K562 (cell line): Measurements from ENCODE around the gene MARCHF3. TPM values are rescaled to one million over a fixed set of nuclear protein-coding genes. Genes with fewer than 3 reads are reported as not detected.

ENCODE experiments used
- ARID1B ChIP-seq: fragments of 450-650 bp; IDR thresholded peaks from 2 replicates; pipeline ENCODE4 v1.6.1; 2016; ENCODE audit warnings: antibody characterized with exemption, mild to moderate bottlenecking, inconsistent platforms
- CREB5 ChIP-seq: fragments of 250-450 bp; sonication (Bioruptor Pico); IDR thresholded peaks from 2 replicates; pipeline ENCODE4 v1.5.0; 2020; ENCODE audit warnings: mild to moderate bottlenecking
- ERF ChIP-seq: fragments of 450-650 bp; formaldehyde crosslinking; IDR thresholded peaks from 2 replicates; pipeline ENCODE4 v1.4.0; 2020; ENCODE audit warnings: mild to moderate bottlenecking, mixed read lengths
- FOXA1 ChIP-seq: fragments of 450-650 bp; IDR thresholded peaks from 2 replicates; pipeline ENCODE4 v1.6.1; 2016; ENCODE audit warnings: mild to moderate bottlenecking, borderline replicate concordance
- HNRNPUL1 ChIP-seq: fragments of 200-400 bp; formaldehyde crosslinking; IDR thresholded peaks from 2 replicates; pipeline ENCODE4 v1.6.1; 2017; ENCODE audit warnings: low read length
- MBD2 ChIP-seq: sonication (generic); IDR thresholded peaks from 2 replicates; pipeline ENCODE4 v1.6.1; 2016; ENCODE audit warnings: low read depth, borderline replicate concordance
- MLX ChIP-seq, 2 experiments: fragments of 450-650 bp in 1 of 2; sonication (generic) in 1 of 2; formaldehyde crosslinking; conservative IDR thresholded peaks; 2 replicates each; pipeline versions ENCODE4 v1.4.0 to v1.8.1; 2020 to 2022; ENCODE audit warnings: mild to moderate bottlenecking in 1 of 2, missing genetic modification reagents in 1 of 2
- MTA1 ChIP-seq: fragments of 450-650 bp; IDR thresholded peaks from 2 replicates; pipeline ENCODE4 v1.6.1; 2017; ENCODE audit warnings: borderline replicate concordance
- MXD1 ChIP-seq: fragments of 250-450 bp; sonication (Bioruptor Pico); IDR thresholded peaks from 2 replicates; pipeline ENCODE4 v1.8.0; 2021; ENCODE audit warnings: borderline replicate concordance, mild to moderate bottlenecking, moderate library complexity; ENCODE audit not compliant: poor library complexity, severe bottlenecking
- PHF8 ChIP-seq: fragments of 200-600 bp; sonication (generic); IDR thresholded peaks from 2 replicates; pipeline ENCODE4 v1.6.1; 2012; ENCODE audit warnings: mixed run types, mild to moderate bottlenecking, inconsistent platforms, low read length, moderate library complexity, borderline replicate concordance
- PRPF4 ChIP-seq: fragments of 200-400 bp; formaldehyde crosslinking; IDR thresholded peaks from one replicate; pipeline ENCODE4 v1.6.1; 2017; ENCODE audit warnings: low read length, low read depth, mild to moderate bottlenecking; ENCODE audit not compliant: insufficient read depth, poor library complexity, severe bottlenecking
- RCOR1 ChIP-seq, 2 experiments: IDR thresholded peaks; 2 replicates each; pipeline ENCODE4 v1.6.1; 2012; ENCODE audit warnings: low read depth in 2 of 2, low read length in 2 of 2, borderline replicate concordance in 1 of 2, improper control_type of control experiment in 1 of 2
- SLC30A9 ChIP-seq: fragments of 250-450 bp; sonication (Bioruptor Pico); IDR thresholded peaks from 2 replicates; pipeline ENCODE4 v1.8.0; 2022; ENCODE audit warnings: mild to moderate bottlenecking, moderate library complexity
- SMARCC2 ChIP-seq: fragments of 450-650 bp; IDR thresholded peaks from 2 replicates; pipeline ENCODE4 v1.6.1; 2017; ENCODE audit warnings: antibody characterized with exemption, moderate library complexity, mild to moderate bottlenecking, low read depth
- TCF7L2 ChIP-seq: fragments of 150-350 bp; IDR thresholded peaks from 2 replicates; pipeline ENCODE4 v1.6.1; 2016; ENCODE audit warnings: low read depth, mild to moderate bottlenecking, low read length, moderate library complexity
- ZFP91 ChIP-seq: sonication (generic); formaldehyde crosslinking; IDR thresholded peaks from 2 replicates; pipeline ENCODE4 v1.8.0; 2022; ENCODE audit warnings: mild to moderate bottlenecking, missing genetic modification reagents
- ZHX1 ChIP-seq: fragments of 150-350 bp; conservative IDR thresholded peaks from 2 replicates; pipeline ENCODE4 v1.6.1; 2014; ENCODE audit warnings: low read length
- ZNF717 ChIP-seq: fragments of 250-450 bp; sonication (Bioruptor Pico); IDR thresholded peaks from 2 replicates; pipeline ENCODE4 v1.5.0; 2021
- polyA plus RNA-seq, 8 experiments: library from polyadenylated mRNA; depleted of rRNA in 4 of 8; stranded (reverse) in 5 of 8; unstranded in 3 of 8; fragments of >200 nt; fragmentation: Nextera tagmentation in 2 of 8; fragmentation: Illumina TruSeq in 1 of 8; extraction: Ambion mirVana in 2 of 8; extraction: Trizol in 1 of 8; gene quantifications; 2 replicates each; pipeline versions ENCODE4 v1.2.1 to v1.2.3, GENCODE V29; 2011 to 2014; ENCODE audit warnings: inconsistent platforms in 1 of 8, missing spikeins in 1 of 8
- total RNA-seq, 7 experiments: library from RNA; depleted of rRNA in 6 of 7; stranded (reverse); fragments of >200 nt in 6 of 7; fragmentation: Illumina TruSeq in 2 of 7; extraction: Trizol in 2 of 7; gene quantifications; 2 replicates each; pipeline versions ENCODE4 v1.2.1 to v1.2.3, GENCODE V29; 2011 to 2021; ENCODE audit warnings: low replicate concordance in 1 of 7
- TF ChIP-seq, protein P1 (sequence below): fragments of 250-450 bp; sonication (Bioruptor Pico); IDR thresholded peaks from 2 replicates; pipeline ENCODE4 v1.4.0; 2020

Gene MARCHF3
- total and polyA plus RNA-seq, 9 of the 15 experiments (the other 6 are each of a cell fraction or from before 2014, with no cell fraction given) = 5.6 to 37.4 (median 16.5) TPM

- TF ChIP-seq, protein P1, sequence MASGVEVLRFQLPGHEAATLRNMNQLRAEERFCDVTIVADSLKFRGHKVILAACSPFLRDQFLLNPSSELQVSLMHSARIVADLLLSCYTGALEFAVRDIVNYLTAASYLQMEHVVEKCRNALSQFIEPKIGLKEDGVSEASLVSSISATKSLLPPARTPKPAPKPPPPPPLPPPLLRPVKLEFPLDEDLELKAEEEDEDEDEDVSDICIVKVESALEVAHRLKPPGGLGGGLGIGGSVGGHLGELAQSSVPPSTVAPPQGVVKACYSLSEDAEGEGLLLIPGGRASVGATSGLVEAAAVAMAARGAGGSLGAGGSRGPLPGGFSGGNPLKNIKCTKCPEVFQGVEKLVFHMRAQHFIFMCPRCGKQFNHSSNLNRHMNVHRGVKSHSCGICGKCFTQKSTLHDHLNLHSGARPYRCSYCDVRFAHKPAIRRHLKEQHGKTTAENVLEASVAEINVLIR (CRISPR knock-in tag) = no peak
- no peak for TF ChIP-seq PRPF4
- 0 out of 2 replicates have a peak, but pooled peaks have one; percentile 36 for TF ChIP-seq ZFP91 (CRISPR knock-in tag)
- TF ChIP-seq PHF8 = peak; percentile 24; the same call in 1 of the 2 replicates
- peak; percentile 96 for TF ChIP-seq ARID1B
- no peak for TF ChIP-seq TCF7L2
- no peak for TF ChIP-seq FOXA1
- no peak for TF ChIP-seq CREB5 (CRISPR knock-in tag)
- TF ChIP-seq ZNF717 = no peak
- peak; percentile 72 for TF ChIP-seq SMARCC2
- TF ChIP-seq ZHX1 = no peak
- no peak for TF ChIP-seq HNRNPUL1
- no peak for TF ChIP-seq ERF (CRISPR knock-in tag)
- 0 out of 4 replicates have a peak, but pooled peaks of 1 of the 2 experiments have one; percentile 49 for TF ChIP-seq MLX (CRISPR knock-in tag; conservative IDR thresholded peaks at IDR 0.05)
- TF ChIP-seq RCOR1 (IDR thresholded peaks at IDR 0.05; ENCODE audit: borderline replicate concordance in 1 of 2, low read depth in 2 of 2, low read length in 2 of 2) = peak in 1 of 2 experiments; percentile 75; a peak in 2 of 4 replicates
- TF ChIP-seq MXD1 = no peak
- TF ChIP-seq SLC30A9 (CRISPR knock-in tag) = no peak
- peak; percentile 50; the same call in 1 of the 2 replicates for TF ChIP-seq MBD2
- 0 out of 2 replicates have a peak, but pooled peaks have one; percentile 42 for TF ChIP-seq MTA1
These were observed 58.8 kb downstream of the MARCHF3 start (continued) for GRCh38 chr5:126971455-126972031.
